ENCODE measurements around the gene SHC4. TPM values are rescaled to one million over a fixed set of nuclear protein-coding genes. Genes with fewer than 3 reads are reported as not detected.
"Not testable (repeated sequence)": the region's sequence is repeated elsewhere in the genome, so short reads cannot be mapped to it uniquely, and the experiment has no call there.

The SHC4 gene
- total RNA-seq, 1 donor from 2014 or later: 2.4 TPM

DNA sequence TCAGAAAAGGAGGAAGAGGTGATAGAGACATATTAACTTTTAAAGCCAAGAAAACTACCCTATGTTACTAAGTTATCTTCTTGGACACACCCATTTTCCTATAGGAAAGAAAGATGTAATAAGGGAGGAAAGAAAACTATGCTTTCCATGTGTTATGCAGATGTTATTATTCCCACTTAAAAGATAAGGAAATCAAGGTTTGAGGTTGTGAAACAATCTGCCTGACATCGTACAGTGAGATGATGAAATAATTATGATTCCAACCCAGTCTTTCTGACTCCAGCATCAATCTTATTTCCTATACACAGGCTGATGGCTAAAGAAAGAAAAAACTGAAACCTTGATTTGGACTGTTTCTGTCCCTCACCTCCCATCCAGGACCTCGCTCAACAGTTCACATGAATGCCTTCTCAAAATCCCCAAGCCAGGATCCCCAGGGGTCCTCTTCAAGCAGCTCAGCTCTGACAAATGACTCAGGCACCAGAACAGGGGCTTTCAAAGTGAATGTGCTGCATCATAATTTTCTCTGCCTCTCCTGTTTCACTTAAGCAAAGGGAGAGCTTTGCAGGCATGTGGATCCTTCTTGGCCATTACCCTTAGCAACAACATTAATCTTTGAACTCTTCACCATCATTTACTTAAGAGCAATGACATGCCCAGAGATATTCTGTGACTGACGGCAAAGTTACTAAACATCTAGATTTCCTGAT lies 98.2 kb downstream of the SHC4 start:
- intact Hi-C loops (cut with micrococcal nuclease): loop anchor here (5.0 kb wide), 1 partner anchor 107 kb away; no protein-coding TSS in a partner anchor
- DNase-seq (no peak), ATAC-seq (no peak)

DNA sequence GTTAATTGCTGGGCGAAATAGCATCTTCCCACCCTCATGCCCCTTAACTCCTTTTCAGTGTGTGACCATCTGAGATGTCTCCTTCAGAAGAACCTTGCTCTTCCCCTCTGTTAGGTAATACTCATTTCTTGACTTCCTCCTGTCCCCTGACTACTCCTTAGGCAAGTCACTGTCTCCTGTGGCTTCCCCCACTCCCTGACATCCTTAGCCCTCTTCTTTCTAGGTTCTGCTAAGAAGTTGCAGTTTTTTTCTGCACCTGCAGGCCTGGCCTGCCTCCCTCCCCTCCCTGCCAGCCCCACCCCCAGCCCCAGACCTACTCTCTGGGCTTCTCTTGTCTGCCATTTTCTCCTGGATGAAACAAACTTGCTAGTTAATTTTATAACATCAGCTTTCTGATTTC lies 101.0 kb downstream of the SHC4 start:
- ATAC-seq: no peak
- intact Hi-C loops (cut with micrococcal nuclease): loop anchor here (5.0 kb wide), 3 partner anchors 285 to 1285 kb away; partner anchors contain the start of gene FGF7
- no peak for DNase-seq

DNA sequence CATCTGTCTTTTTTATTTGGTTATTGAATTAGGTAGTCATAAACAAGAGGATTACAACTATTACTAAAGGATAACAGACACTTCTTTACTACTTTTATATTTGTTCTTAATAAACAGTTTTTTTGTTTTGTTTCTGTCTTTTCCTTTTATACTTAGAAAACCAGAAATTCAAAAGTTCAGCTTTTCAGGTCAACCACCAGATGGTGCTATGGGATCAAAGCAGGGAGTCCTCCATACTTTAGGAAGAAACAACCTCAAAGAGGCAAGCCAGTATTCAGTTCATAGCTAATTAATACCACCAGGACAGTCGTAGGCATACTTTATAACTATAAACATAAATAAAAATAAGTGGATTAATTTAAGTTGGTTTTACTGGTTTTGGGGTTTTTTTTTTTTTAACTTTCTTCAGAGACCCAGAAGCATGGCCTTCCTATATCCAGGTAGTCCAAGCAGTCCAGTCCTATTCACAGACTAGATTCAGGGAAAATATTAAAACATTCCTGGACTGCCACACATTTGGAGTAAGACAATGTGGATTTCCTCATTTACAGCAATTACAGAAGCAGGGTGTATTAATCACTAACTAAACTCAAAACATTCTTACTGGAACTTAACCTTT lies 101.8 kb downstream of the SHC4 start:
- DNase-seq (no peak), ATAC-seq (peak; percentile 69)
- intact Hi-C loops (cut with micrococcal nuclease): loop anchor here (5.0 kb wide), 3 partner anchors 285 to 1285 kb away; partner anchors contain the start of gene FGF7

DNA sequence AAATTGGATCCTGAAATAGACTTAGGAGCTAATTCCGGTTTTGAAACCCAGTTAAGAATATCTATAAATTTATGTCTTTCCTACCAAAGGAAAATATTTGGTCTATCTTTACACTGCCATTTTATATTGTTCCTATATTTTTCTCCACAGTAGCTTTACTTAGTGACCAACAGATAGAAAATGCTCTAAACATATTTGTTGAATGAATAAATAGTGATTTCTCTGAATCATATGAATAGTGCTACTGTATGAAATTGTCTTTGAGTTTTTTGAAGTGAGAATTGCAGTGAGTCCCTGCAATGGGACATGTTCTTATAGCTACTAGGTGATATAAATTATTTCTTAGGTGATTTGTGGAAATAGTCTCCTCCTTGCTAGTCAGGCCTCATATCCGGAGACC lies 104.3 kb downstream of the SHC4 start:
- ATAC-seq (no peak), DNase-seq (no peak)
- intact Hi-C loops (cut with micrococcal nuclease): no loop called here

DNA sequence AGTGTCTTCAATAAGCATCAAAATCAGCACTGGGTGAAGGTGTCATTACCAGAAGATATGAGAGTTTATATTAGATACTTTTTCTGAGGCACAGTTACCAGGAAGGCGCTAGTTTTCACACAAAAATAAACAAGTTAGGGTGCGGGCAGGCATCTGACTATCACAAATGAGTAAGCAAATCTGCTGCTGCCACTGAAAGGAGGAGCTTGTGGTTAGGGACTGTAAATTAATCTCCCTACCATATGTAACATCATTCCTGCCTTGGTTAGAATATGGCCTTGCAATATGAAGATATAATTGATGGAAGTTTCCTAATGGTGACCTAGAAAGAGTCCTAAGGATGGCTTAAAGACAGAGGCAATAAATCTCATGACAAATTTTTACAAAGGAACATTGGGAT lies 105.3 kb downstream of the SHC4 start:
- intact Hi-C loops (cut with micrococcal nuclease): no loop called here
- DNase-seq: no peak

DNA sequence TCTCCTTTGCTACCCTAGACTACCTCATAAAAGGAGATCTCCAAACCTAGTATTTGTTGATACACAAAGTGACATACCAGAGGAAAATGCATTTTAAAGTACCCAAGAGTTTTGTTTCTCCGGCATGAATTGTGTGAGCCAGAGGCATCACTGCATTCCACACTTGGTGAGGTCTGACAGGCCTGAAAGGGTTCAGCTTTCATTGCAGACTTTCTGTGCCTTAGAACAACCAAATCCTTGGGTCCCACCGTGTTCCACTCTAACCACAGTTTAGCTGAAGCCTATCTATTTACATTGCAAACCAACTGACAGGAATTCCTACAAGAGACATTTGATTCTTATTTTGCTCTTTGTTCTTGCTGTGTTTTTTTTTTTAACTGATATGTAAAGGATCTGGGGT lies 106.8 kb downstream of the SHC4 start:
- DNase-seq (no peak), ATAC-seq (no peak)
- intact Hi-C loops (cut with micrococcal nuclease): no loop called here

More for the DNA sequence above, 105.3 kb downstream of the SHC4 start:
- ATAC-seq: no peak

DNA sequence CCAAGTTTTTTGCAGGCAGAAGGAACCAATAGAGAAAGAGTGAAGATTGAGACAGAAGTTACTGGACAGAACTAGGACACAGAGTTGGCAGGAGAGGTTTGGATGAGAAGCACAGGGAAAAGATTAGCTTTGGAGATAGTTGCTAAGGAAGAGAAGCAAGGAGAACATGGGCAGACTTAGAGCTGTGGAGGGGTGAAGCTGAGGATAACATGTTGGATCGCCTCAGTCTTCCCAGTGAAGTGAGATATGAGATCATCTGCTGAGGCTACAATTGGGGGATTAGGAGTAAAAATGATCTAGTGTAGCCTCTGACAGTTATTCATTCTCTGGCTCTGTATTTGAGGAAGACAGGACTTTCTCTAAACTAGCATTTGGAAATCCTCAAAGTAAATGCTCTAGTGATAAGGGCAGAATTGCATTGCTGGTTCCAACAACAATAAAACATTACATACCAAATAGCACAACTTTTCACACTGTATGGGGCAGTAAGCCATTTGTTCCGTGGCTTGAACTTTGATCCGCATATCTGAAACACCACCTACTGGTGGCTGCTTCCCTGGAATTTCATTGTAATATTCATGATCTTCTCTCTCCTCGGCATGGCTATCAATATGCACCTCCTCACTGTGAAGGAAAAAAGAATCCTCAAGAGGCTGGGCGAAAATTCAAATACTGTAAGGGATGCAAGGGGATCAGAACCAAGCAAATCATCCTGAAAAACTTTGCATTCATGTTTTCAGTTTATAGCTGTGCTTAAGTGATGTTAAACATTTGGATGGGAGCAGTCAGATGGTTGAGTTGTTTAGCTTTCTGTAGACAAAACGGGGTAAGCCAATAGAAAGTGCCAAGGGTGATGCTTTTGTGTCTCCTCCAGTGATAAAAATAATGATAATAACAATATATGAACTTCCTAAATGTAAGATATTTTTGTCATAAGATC lies 107.9 kb downstream of the SHC4 start:
- DNase-seq (no peak), ATAC-seq (peak; percentile 91)
- intact Hi-C loops (cut with micrococcal nuclease): no loop called here

DNA sequence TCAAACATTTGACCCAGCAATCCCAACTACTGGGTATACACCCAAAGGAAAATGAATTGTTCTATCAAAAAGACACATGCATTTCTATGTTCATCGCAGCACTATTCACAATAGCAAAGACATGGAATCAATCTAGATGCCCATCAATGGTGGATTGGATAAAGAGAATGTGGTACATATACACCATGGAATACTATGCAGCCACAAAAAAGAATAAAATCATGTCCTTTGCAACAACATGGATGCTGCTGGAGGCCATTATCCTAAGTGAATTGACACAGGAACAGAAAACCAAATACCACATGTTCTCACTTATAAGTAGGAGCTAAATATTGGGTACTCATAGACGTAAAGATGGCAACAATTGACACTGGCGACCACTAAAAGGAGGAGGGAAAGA lies 109.3 kb downstream of the SHC4 start:
- intact Hi-C loops (cut with micrococcal nuclease); ATAC-seq; DNase-seq: not testable (repeated sequence)

DNA sequence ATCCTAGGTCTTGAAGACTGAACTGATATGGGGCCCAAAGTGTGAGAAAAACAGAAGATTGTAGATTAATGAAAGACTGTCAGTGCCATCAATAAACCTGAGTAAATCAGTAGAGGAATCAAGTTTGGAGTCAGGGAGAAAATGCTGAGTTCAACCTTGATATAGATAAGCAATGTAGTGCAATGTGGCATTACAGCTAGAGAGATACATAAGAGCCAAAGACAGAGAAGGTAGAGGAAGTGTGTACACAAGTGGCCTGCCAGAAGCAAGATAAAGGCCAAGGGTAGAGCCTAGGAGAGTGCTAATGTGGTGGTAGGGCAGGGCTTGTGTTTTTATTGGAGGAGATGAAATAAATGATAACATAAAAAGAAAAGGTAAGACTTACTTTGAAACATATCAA lies 111.8 kb downstream of the SHC4 start:
- DNase-seq (no peak), ATAC-seq (no peak)
- intact Hi-C loops (cut with micrococcal nuclease): no loop called here

DNA sequence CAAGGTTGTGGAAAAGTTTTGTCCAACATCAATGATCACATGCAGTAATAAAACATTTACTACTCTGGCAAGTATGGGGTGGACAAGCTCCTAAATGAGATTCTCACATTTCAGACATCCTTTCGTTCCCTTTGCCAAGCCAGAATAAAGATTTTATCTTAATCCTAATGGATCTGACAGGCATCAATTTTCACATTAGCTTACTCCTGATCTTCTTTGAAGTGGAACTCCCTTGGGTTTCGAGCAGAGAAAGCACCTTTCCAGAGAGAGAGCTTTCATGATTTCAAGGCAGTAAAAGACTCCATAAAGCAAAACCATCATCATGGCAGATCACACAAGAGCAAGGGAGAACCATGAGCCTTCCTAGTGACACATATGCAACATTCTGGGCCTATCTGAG lies 113.1 kb downstream of the SHC4 start:
- intact Hi-C loops (cut with micrococcal nuclease): no loop called here
- DNase-seq (no peak), ATAC-seq (no peak)

DNA sequence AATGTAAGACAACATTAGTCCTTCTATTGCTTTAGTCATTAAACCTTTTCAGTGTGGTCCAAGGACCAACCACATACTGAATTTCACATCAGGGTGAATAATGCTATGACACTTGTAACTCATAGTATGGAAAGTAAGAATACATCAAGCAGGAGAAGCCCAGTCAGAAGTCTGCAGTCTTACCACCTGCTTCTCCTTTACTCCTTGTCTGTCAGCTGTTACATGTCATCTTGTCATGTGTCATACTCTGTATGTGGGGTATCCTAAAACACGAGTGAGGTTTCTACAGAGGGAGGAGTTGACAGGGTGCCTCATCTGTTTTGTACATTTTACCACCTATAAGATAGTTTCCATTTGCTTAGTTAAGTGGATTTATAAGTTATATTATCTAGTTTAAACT lies 118.6 kb downstream of the SHC4 start:
- intact Hi-C loops (cut with micrococcal nuclease): no loop called here
- ATAC-seq: no peak
- DNase-seq: no peak

DNA sequence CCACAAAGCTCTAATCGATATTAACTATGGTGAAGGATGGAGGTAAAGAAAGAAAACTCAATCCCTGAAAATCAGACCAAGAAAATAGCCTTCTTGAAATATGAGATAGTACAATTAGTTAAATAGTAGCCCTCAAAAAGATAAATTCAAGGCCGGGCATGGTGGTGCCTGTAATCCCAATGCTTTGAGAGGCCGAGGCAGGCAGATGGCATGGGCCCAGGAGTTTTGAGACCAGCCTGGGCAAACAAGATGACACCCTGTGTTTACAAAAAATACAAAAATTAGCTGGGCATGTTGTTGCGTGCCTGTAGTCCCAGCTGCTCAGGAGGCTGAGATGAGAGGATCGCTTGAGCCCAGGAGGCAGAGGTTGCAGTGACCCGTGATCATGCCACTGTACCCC lies 121.2 kb downstream of the SHC4 start:
- ATAC-seq: no peak
- no peak for DNase-seq
- intact Hi-C loops (cut with micrococcal nuclease): no loop called here

DNA sequence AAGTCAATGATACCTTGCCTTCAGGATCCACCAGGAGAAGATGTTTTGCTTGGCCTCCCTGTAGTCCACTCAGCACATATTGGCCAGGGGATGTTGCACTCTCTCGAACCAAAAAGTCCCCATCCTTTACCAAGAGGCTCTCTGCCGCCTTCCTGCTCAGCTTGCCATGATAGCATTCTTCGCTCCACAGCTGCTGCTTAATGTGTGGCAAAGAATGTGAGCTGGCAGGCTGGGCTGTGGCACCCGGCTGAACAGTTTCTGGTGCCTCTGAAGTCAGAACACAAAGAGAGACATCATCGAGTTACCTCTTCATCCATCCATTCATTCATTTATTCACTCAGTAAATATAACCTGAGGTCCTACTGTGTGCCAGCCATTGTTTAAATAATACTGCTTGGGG lies 129.0 kb downstream of the SHC4 start:
- DNase-seq: no peak
- ATAC-seq: no peak
- intact Hi-C loops (cut with micrococcal nuclease): no loop called here

DNA sequence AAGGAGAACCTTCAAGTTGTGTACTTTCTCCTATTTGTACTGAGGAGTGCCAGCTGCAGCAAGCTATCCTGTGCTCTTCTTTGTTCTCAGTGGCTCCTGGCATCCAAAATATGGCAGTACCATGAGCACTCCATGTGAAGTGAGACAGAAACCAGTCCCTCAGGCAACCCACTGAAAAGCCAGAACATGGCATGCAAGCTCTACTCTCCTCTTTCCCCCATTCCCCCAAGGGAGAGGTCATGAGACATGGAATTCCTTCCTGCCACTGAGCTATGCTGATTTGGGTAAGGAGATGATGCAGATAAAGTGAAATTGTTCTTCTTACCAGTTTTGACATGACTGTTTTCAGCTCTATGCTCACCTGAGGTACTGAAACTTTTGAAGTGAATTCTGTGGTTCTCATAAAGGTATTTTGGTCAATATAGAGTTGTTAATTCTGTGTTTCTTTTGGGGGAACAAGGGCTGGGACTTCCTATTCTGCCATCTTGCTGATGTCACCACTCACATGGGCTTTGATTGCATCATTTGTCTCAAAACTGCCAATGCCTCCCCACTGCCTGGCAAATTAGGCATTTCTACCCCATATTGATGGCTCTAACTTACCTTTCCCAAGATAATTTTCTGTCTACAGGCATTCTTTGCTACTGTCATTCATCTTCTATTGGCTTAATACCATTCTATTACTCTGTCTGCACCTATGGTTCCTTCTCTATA lies 130.0 kb downstream of the SHC4 start:
- no peak for ATAC-seq
- intact Hi-C loops (cut with micrococcal nuclease): no loop called here
- no peak for DNase-seq

DNA sequence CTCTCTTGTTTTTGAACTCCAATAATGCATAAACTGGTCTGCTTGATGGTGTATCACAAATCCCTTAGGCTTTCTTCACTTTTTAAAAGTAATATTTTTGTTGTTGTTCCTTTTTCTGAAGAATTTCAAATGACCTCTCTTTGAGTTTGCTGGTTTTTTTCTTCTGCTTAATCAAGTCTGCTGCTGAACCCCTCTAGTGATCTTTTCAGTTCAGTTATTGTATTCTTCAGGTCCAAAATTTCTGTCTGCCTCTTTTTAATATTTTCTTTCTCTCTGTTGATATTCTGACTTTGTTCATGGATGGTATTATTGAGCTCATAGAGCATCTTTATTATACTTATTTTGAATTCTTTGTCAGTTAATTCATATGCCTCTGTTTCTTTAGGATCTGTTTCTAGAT lies 131.1 kb downstream of the SHC4 start:
- no peak for DNase-seq
- intact Hi-C loops (cut with micrococcal nuclease): no loop called here
- ATAC-seq: no peak

DNA sequence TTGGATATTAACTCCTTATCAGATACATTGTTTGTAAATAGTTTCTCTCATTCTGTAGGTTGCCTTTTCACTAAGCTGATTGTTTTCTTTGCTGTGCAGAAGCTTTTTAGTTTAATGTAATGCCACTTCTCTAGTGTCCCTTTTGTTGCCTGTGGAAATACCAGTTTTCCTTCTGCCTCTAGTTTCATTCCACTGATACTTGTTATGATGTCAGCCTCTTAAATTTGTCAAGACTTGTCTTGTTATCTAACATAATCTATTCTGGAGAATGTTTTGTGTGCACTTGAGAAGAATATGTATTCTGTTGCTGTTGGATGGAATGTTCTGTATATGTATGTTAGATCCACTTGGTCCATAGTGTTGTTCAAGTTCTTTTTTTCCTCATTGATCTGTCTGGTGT lies 134.8 kb downstream of the SHC4 start:
- intact Hi-C loops (cut with micrococcal nuclease): no loop called here
- DNase-seq (no peak), ATAC-seq (no peak)

DNA sequence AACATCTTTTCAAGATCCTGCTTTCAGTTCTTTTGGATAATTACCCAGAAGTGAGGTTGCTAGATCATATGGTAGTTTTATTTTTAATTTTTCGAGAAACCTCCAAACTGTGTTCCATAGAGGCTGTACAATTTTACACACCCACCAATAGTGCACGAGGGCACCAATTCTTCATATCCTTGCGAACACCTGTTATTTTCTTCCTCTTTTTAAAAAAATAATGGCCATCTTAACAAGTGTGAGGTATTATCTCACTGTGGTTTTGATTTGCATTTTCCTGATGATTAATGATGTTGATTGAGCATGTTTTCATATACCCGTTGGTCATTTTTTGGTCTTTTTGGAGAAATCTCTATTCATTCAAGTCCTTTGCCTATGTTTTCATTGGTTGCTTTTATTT lies 135.2 kb downstream of the SHC4 start:
- intact Hi-C loops (cut with micrococcal nuclease): no loop called here
- DNase-seq (no peak), ATAC-seq (no peak)

DNA sequence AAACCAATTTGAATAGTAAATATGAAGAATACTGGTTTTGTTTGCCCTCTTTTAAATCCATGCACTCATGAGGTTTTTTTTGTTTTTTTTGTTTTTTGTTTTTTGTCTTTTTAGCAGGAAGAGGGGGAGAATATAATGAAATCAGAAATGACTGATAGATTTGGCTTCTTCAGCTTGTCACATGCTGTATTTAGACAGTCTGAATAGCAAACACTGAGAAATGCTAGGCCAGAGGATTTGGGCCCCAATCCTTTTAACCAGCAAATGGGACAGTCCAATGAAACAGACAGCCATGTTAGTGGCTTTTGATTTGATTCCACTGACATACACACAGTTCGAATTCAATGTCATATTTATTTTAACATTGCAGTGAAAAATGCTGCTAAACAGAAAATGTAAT lies 138.6 kb downstream of the SHC4 start:
- intact Hi-C loops (cut with micrococcal nuclease): no loop called here
- DNase-seq (no peak), ATAC-seq (no peak)

DNA sequence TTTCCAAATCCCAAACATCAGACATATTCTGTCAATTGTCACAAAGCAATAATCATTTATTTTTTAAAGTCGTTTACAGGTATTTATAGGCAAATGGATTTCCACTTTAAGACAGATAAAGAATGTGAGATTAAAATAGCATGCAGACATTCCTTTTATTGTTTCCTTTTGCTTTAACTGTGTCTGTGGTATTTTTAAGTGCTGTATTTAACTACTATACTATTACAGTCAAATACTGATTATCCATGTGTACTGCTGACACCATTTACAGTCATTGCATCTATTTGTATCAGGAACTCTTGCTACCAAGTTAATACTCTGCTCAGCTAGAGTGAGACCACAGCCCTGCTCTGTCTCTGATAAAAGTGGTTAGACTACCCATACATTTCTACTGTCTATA lies 140.0 kb downstream of the SHC4 start:
- DNase-seq (no peak), ATAC-seq (no peak)
- intact Hi-C loops (cut with micrococcal nuclease): no loop called here

Data from left ventricle myocardium superior (tissue), 1 donor.